Liver (tissue), 9 donors: ENCODE results near the gene ZNF618. TPM values are rescaled to one million over a fixed set of nuclear protein-coding genes. Genes with fewer than 3 reads are reported as not detected.

Experiments used
- DNase-seq: peaks from one replicate; pipeline ENCODE4 v3.0.0-alpha.2; 2017; ENCODE audit warnings: low spot score
- H3K27ac ChIP-seq, 2 donors: one replicate each; pipeline ENCODE4 v1.7.0; 2013; ENCODE audit warnings: inconsistent platforms in 2 of 2, low read length in 2 of 2, control low read depth in 1 of 2, low read depth in 1 of 2, mild to moderate bottlenecking in 1 of 2
- H3K27me3 ChIP-seq, 4 donors: one replicate each; pipeline versions ENCODE4 v1.6.1 to v1.7.0; 2013; ENCODE audit warnings: low read length in 3 of 4, inconsistent platforms in 1 of 4, mild to moderate bottlenecking in 1 of 4, moderate library complexity in 1 of 4; ENCODE audit not compliant: control insufficient read depth in 4 of 4, insufficient read depth in 4 of 4
- H3K36me3 ChIP-seq, 4 donors: one replicate each; pipeline versions ENCODE4 v1.6.1 to v1.7.0; 2013; ENCODE audit warnings: low read length in 3 of 4, mild to moderate bottlenecking in 3 of 4, low read depth in 1 of 4, moderate library complexity in 1 of 4; ENCODE audit not compliant: control insufficient read depth in 4 of 4, insufficient read depth in 3 of 4
- H3K4me1 ChIP-seq, 4 donors: one replicate each; pipeline versions ENCODE4 v1.6.1 to v1.7.0; 2013; ENCODE audit warnings: low read length in 3 of 4, mild to moderate bottlenecking in 3 of 4, moderate library complexity in 1 of 4; ENCODE audit not compliant: control insufficient read depth in 4 of 4, insufficient read depth in 4 of 4
- H3K4me3 ChIP-seq, 3 donors: one replicate each; pipeline versions ENCODE4 v1.6.1 to v1.7.0; 2013; ENCODE audit warnings: low read length in 3 of 3, control low read depth in 1 of 3, low read depth in 1 of 3, mild to moderate bottlenecking in 1 of 3
- H3K9ac ChIP-seq, 2 donors: one replicate each; pipeline ENCODE4 v1.7.0; 2013; ENCODE audit warnings: low read length in 2 of 2, mild to moderate bottlenecking in 2 of 2, moderate library complexity in 2 of 2, control low read depth in 1 of 2, low read depth in 1 of 2
- H3K9me3 ChIP-seq, 4 donors: one replicate each; pipeline versions ENCODE4 v1.6.1 to v1.7.0; 2013; ENCODE audit warnings: low read length in 3 of 4; ENCODE audit not compliant: control insufficient read depth in 4 of 4
- EGR1 ChIP-seq, 2 donors: IDR thresholded peaks; 2 replicates each; pipeline ENCODE4 v1.6.1; 2016 to 2018; ENCODE audit warnings: antibody characterized with exemption in 2 of 2, low read depth in 2 of 2
- FOXA1 ChIP-seq: IDR thresholded peaks from 2 replicates; pipeline ENCODE4 v1.6.1; 2016; ENCODE audit warnings: antibody characterized with exemption
- FOXA2 ChIP-seq: IDR thresholded peaks from 2 replicates; pipeline ENCODE4 v1.6.1; 2016; ENCODE audit warnings: antibody characterized with exemption
- GABPA ChIP-seq, 2 donors: IDR thresholded peaks in 1 of 2; conservative IDR thresholded peaks in 1 of 2; 2 replicates each; pipeline ENCODE4 v1.6.1; 2016; ENCODE audit warnings: antibody characterized with exemption in 2 of 2, mild to moderate bottlenecking in 1 of 2, moderate library complexity in 1 of 2
- HNF4A ChIP-seq, 2 donors: conservative IDR thresholded peaks; 2 replicates each; pipeline ENCODE4 v1.6.1; 2016; ENCODE audit warnings: antibody characterized with exemption in 2 of 2, mild to moderate bottlenecking in 2 of 2
- HNF4G ChIP-seq: IDR thresholded peaks from 2 replicates; pipeline ENCODE4 v1.6.1; 2016; ENCODE audit warnings: antibody characterized with exemption
- JUND ChIP-seq, 2 donors: IDR thresholded peaks; 2 replicates each; pipeline ENCODE4 v1.6.1; 2016; ENCODE audit warnings: antibody characterized with exemption in 2 of 2
- NR2F2 ChIP-seq: IDR thresholded peaks from 2 replicates; pipeline ENCODE4 v1.6.1; 2016; ENCODE audit warnings: antibody characterized with exemption
- RAD21 ChIP-seq, 2 donors: IDR thresholded peaks; 2 replicates each; pipeline ENCODE4 v1.6.1; 2016; ENCODE audit warnings: antibody characterized with exemption in 2 of 2, mild to moderate bottlenecking in 2 of 2
- RXRA ChIP-seq, 2 donors: IDR thresholded peaks; 2 replicates each; pipeline ENCODE4 v1.6.1; 2017 to 2018; ENCODE audit warnings: antibody characterized with exemption in 2 of 2, mild to moderate bottlenecking in 1 of 2
- SP1 ChIP-seq: IDR thresholded peaks from 2 replicates; pipeline ENCODE4 v1.6.1; 2018; ENCODE audit warnings: antibody characterized with exemption, mild to moderate bottlenecking
- TAF1 ChIP-seq: conservative IDR thresholded peaks from 2 replicates; pipeline ENCODE4 v1.6.1; 2016; ENCODE audit warnings: antibody characterized with exemption, mild to moderate bottlenecking
- YY1 ChIP-seq: IDR thresholded peaks from 2 replicates; pipeline ENCODE4 v1.6.1; 2016; ENCODE audit warnings: antibody characterized with exemption, mild to moderate bottlenecking
- WGBS: extraction: QIAGEN DNeasy Blood & Tissue Kit; methylation state at CpG from one replicate; pipeline ENCODE4 v1.1.7; 2013; 5-methylcytosine and 5-hydroxymethylcytosine counted together
- polyA plus RNA-seq, 2 donors: library from polyadenylated mRNA; stranded (reverse) in 1 of 2; unstranded in 1 of 2; fragments of 200-250 nt in 1 of 2; fragments of >200 nt in 1 of 2; fragmentation: Nextera tagmentation in 1 of 2; extraction: Ambion mirVana in 1 of 2; gene quantifications; one replicate each; pipeline versions ENCODE4 v1.2.1 to v1.2.3, GENCODE V29; 2013 to 2015
- total RNA-seq, 2 donors: library from RNA; depleted of rRNA; stranded (reverse); fragments of >200 nt; gene quantifications; one replicate each; pipeline ENCODE4 v1.2.3, GENCODE V29; 2014
- TF ChIP-seq, protein P1 (sequence below): IDR thresholded peaks from 2 replicates; pipeline ENCODE4 v1.6.1; 2016; ENCODE audit warnings: antibody characterized with exemption
- TF ChIP-seq, protein P2 (sequence below): IDR thresholded peaks from 2 replicates; pipeline ENCODE4 v1.6.1; 2016; ENCODE audit warnings: antibody characterized with exemption, mild to moderate bottlenecking
- TF ChIP-seq, protein P3 (sequence below): fragments of 150-350 bp; IDR thresholded peaks from 2 replicates; pipeline ENCODE4 v1.5.1; 2017; ENCODE audit warnings: improper control_type of control experiment, low read depth, low read length; ENCODE audit not compliant: missing input control
- TF ChIP-seq, protein P4 (sequence below): IDR thresholded peaks from 2 replicates; pipeline ENCODE4 v1.6.1; 2016; ENCODE audit warnings: antibody characterized with exemption
- donor health status: healthy.
- donor health status: healthy.
- donor health status: healthy.
- donor health status: healthy.
- donor health status: healthy.

ZNF618 gene
- total and polyA plus RNA-seq, 4 donors: 2.2 to 6.5 (median 3.7) TPM

DNA sequence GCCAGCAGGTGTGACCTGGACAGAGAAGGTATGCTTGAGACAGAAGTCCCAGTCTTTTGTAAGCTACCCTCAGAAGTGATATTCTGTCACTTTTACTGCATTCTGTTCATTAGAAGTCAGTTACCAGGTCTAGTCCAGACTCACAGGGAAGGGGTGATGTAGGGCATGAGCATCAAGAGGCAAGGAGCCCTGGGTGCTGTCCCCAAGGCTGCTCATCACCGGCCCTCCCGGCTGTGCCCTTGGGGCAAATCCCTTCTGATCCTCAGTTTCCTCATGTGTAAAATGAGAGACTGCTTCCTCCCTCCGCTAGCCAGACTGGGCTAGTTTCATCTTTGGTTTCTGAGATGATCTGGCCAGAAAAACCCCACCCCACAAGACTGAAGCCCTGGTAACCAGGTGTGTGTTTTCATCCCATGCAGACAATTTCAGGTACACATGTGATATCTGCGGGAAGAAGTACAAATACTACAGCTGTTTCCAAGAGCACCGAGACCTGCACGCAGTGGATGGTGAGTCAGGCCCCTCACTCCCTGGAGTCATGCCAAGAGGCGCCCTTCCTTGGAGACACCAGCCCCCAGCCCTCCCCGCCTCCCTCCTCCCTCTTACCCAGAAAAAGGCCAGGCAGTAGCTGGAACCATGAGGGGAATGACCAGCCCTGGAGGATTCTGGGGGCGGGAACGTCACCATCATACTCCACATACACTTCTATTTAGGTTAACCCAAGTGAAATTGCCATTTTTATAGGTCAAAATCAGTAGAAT is 131.0 kb downstream of the ZNF618 start:
- 87% methylated on average over 10 of the region's 10 CpGs for WGBS
- Histone ChIP-seq H3K27me3 (no peaks in the 10 kb centered on the region), H3K9me3 (no peaks in the 10 kb centered on the region), H3K4me3 (no peak overlapping the region), H3K27ac (no peak overlapping the region), H3K36me3 (peaks cover 6 to 51% (median 6%) of the 10 kb centered on the region in 4 donors), H3K9ac (no peak overlapping the region), H3K4me1 (no peaks in the 10 kb centered on the region)
- DNase-seq: peak; percentile 22
- TF ChIP-seq GABPA (IDR thresholded peaks at IDR 0.05 in 1 of 2, conservative IDR thresholded peaks at IDR 0.05 in 1 of 2) (no peak), SP1 (no peak)

DNA sequence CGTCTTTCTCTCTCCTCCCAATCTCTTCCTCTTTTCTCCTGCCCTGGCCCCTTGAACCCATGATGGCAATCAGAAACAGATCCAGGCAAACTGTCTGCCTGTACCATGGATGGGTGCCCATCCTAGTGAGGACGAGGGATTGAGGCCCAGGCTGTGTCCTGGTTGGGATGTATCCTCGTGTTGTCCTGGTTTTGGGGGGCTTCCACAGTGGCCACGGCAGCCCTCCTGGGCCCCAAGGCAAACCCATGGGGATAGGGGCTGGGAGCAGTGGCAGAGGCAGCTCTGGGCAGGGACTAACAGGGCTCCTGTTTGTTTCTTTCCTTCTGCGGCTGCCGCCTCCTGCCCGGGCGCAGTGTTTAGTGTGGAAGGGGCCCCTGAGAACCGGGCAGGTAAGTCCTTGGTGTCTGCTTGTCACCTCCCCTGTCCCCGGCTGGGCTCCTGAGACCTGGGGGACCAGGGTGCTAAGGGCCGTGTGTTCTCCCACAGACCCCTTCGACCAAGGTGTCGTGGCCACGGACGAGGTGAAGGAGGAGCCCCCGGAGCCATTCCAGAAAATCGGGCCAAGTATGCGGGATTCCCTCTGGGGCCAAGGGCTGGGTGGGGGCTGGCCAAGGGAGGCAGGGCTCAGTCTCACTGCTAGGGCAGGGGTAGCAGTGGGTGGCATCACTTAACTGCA is 132.0 kb downstream of the ZNF618 start:
- TF ChIP-seq FOXA1 (no peak), YY1 (no peak), RAD21 (IDR thresholded peaks at IDR 0.05) (no peak), FOXA2 (no peak), SP1 (no peak), NR2F2 (no peak), JUND (IDR thresholded peaks at IDR 0.05) (no peak), RXRA (IDR thresholded peaks at IDR 0.05) (no peak), GABPA (IDR thresholded peaks at IDR 0.05 in 1 of 2, conservative IDR thresholded peaks at IDR 0.05 in 1 of 2) (no peak), HNF4G (no peak)
- TF ChIP-seq, protein P1, sequence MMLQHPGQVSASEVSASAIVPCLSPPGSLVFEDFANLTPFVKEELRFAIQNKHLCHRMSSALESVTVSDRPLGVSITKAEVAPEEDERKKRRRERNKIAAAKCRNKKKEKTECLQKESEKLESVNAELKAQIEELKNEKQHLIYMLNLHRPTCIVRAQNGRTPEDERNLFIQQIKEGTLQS: no peak
- DNase-seq: peak; percentile 27
- H3K4me3 ChIP-seq: no peak overlapping the region
- H3K9ac ChIP-seq: no peak overlapping the region
- no peaks in the 10 kb centered on the region for H3K27me3 ChIP-seq
- H3K9me3 ChIP-seq: no peaks in the 10 kb centered on the region
- no peak overlapping the region for H3K27ac ChIP-seq
- H3K36me3 ChIP-seq: peaks cover 6 to 46% (median 7%) of the 10 kb centered on the region in 4 donors
- WGBS: 90% methylated on average over 18 of the region's 18 CpGs
- no peaks in the 10 kb centered on the region for H3K4me1 ChIP-seq

DNA sequence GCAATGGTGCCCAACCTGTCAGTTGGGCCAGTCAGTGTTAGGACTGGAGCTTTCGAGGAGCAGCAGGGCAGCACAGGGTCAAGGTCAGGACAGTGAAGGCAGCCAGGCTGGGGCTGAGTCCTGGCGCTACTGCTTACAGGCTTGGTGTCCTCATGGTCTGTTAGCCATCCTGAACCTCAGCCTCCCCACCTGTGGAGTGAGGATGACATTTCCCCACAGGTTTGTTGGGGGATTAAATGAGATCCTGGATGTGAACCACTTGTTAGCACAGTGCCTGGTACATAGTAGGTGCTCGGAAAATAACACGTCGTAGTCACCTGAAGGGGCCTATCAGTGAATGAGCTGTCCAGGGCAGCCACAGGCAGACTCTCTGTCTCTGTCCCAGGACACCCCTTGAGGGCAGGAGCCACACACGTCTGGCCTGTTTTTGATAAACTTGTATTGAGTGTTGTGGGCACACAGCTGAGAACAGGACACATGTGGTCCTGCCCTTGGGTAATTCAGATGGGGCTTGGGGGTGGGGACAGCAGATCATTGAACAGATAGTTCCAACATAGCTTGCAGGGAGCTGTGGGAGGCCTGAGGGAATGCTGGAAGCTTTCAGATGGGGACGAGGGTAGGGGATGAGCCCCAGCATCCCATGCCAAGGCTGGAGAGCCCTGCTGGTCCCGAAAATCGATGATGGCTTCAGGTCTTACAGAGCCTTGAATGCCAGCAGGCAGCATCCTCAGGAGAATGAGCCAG is 132.7 kb downstream of the ZNF618 start:
- WGBS: 95% methylated on average over 9 of the region's 9 CpGs
- H3K4me3 ChIP-seq: no peak overlapping the region
- H3K27me3 ChIP-seq: no peaks in the 10 kb centered on the region
- peaks cover 6 to 41% (median 8%) of the 10 kb centered on the region in 4 donors for H3K36me3 ChIP-seq
- TF ChIP-seq GABPA (IDR thresholded peaks at IDR 0.05 in 1 of 2, conservative IDR thresholded peaks at IDR 0.05 in 1 of 2): no peak
- TF ChIP-seq, protein P2, sequence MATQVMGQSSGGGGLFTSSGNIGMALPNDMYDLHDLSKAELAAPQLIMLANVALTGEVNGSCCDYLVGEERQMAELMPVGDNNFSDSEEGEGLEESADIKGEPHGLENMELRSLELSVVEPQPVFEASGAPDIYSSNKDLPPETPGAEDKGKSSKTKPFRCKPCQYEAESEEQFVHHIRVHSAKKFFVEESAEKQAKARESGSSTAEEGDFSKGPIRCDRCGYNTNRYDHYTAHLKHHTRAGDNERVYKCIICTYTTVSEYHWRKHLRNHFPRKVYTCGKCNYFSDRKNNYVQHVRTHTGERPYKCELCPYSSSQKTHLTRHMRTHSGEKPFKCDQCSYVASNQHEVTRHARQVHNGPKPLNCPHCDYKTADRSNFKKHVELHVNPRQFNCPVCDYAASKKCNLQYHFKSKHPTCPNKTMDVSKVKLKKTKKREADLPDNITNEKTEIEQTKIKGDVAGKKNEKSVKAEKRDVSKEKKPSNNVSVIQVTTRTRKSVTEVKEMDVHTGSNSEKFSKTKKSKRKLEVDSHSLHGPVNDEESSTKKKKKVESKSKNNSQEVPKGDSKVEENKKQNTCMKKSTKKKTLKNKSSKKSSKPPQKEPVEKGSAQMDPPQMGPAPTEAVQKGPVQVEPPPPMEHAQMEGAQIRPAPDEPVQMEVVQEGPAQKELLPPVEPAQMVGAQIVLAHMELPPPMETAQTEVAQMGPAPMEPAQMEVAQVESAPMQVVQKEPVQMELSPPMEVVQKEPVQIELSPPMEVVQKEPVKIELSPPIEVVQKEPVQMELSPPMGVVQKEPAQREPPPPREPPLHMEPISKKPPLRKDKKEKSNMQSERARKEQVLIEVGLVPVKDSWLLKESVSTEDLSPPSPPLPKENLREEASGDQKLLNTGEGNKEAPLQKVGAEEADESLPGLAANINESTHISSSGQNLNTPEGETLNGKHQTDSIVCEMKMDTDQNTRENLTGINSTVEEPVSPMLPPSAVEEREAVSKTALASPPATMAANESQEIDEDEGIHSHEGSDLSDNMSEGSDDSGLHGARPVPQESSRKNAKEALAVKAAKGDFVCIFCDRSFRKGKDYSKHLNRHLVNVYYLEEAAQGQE: no peak
- no peak for TF ChIP-seq HNF4G
- TF ChIP-seq RXRA (IDR thresholded peaks at IDR 0.05): no peak
- TF ChIP-seq RAD21 (IDR thresholded peaks at IDR 0.05): no peak
- no peak for TF ChIP-seq FOXA1
- TF ChIP-seq, protein P3, sequence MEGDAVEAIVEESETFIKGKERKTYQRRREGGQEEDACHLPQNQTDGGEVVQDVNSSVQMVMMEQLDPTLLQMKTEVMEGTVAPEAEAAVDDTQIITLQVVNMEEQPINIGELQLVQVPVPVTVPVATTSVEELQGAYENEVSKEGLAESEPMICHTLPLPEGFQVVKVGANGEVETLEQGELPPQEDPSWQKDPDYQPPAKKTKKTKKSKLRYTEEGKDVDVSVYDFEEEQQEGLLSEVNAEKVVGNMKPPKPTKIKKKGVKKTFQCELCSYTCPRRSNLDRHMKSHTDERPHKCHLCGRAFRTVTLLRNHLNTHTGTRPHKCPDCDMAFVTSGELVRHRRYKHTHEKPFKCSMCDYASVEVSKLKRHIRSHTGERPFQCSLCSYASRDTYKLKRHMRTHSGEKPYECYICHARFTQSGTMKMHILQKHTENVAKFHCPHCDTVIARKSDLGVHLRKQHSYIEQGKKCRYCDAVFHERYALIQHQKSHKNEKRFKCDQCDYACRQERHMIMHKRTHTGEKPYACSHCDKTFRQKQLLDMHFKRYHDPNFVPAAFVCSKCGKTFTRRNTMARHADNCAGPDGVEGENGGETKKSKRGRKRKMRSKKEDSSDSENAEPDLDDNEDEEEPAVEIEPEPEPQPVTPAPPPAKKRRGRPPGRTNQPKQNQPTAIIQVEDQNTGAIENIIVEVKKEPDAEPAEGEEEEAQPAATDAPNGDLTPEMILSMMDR: no peak
- no peak for TF ChIP-seq EGR1 (IDR thresholded peaks at IDR 0.05; ENCODE audit: low read depth in 2 of 2)
- TF ChIP-seq HNF4A (conservative IDR thresholded peaks at IDR 0.05): no peak
- no peak for TF ChIP-seq TAF1
- TF ChIP-seq, protein P1: no peak
- TF ChIP-seq, protein P4, sequence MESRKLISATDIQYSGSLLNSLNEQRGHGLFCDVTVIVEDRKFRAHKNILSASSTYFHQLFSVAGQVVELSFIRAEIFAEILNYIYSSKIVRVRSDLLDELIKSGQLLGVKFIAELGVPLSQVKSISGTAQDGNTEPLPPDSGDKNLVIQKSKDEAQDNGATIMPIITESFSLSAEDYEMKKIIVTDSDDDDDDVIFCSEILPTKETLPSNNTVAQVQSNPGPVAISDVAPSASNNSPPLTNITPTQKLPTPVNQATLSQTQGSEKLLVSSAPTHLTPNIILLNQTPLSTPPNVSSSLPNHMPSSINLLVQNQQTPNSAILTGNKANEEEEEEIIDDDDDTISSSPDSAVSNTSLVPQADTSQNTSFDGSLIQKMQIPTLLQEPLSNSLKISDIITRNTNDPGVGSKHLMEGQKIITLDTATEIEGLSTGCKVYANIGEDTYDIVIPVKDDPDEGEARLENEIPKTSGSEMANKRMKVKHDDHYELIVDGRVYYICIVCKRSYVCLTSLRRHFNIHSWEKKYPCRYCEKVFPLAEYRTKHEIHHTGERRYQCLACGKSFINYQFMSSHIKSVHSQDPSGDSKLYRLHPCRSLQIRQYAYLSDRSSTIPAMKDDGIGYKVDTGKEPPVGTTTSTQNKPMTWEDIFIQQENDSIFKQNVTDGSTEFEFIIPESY: no peak
- H3K4me1 ChIP-seq: no peaks in the 10 kb centered on the region
- no peaks in the 10 kb centered on the region for H3K9me3 ChIP-seq
- peak; percentile 10 for DNase-seq
- H3K27ac ChIP-seq: no peak overlapping the region
- no peak overlapping the region for H3K9ac ChIP-seq
